Measurements from ENCODE around the gene ADAMTSL1.
A peak's percentile ranks its signal among the peaks of the same experiment; 100 is the strongest.

Gene ADAMTSL1

DNA sequence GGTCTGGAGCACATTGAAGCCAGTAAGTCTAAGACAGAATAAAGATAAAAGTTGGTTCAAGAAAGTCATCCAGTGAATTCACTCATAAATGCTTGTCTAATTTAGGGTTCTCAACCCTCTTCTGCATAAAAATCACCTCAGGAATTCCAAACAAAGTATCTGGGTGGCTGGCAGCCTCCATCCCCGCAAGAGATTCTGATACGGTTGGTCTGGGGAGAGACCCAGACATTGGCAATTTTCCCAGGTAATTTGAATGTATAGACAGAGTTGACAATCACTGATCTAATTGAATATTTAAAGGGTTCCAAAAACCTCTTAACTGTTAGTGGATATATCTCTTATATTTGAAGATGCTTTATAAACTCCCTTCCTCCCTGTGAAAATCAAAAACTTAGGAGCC is 14.9 kb downstream of the ADAMTSL1 start:
- Histone ChIP-seq H3K4me2 (ENCODE audit: low read length) (no peak overlapping the region), H3K4me1 (ENCODE audit: control insufficient read depth, insufficient read depth, low read length) (peaks cover 72% of the 10 kb centered on the region), H3K36me3 (ENCODE audit: insufficient read depth, low read length) (peaks cover 9% of the 10 kb centered on the region), H3K9ac (ENCODE audit: low read depth, low read length) (peak overlapping the region; percentile 86), H3K4me3 (ENCODE audit: low read length) (no peak overlapping the region), H3K9me3 (replicated peaks; ENCODE audit: low read length) (no peaks in the 10 kb centered on the region), H3K27me3 (ENCODE audit: control insufficient read depth, insufficient read depth, low read length) (no peaks in the 10 kb centered on the region)

DNA sequence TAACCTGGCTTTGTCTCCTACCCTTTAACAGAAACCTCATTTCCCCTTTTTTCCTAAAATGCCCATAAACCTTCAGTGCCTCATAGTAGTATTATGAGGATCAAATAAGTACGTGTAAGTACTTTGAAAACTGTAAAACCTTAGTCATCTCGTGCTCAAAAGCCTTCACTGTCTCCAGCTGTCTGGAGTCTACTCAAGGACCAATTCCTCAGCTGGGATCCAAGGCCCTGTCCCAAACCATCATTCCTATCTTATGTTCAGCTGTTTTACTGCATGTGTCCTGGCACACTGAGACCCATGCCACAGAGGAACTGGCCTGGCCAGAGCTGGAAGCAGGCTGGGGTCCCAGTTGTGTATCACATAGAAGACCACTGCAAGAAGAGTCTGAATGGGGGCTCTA is 15.9 kb downstream of the ADAMTSL1 start:
- peaks cover 82% of the 10 kb centered on the region for H3K4me1 ChIP-seq (ENCODE audit: control insufficient read depth, insufficient read depth, low read length)
- H3K36me3 ChIP-seq (ENCODE audit: insufficient read depth, low read length): peaks cover 8% of the 10 kb centered on the region
- peak overlapping the region; percentile 53 for H3K4me2 ChIP-seq (ENCODE audit: low read length)
- peak overlapping the region; percentile 86 for H3K9ac ChIP-seq (ENCODE audit: low read depth, low read length)
- H3K27me3 ChIP-seq (ENCODE audit: control insufficient read depth, insufficient read depth, low read length): no peaks in the 10 kb centered on the region
- peak overlapping the region; percentile 13 for H3K4me3 ChIP-seq (ENCODE audit: low read length)
- no peaks in the 10 kb centered on the region for H3K9me3 ChIP-seq (replicated peaks; ENCODE audit: low read length)

DNA sequence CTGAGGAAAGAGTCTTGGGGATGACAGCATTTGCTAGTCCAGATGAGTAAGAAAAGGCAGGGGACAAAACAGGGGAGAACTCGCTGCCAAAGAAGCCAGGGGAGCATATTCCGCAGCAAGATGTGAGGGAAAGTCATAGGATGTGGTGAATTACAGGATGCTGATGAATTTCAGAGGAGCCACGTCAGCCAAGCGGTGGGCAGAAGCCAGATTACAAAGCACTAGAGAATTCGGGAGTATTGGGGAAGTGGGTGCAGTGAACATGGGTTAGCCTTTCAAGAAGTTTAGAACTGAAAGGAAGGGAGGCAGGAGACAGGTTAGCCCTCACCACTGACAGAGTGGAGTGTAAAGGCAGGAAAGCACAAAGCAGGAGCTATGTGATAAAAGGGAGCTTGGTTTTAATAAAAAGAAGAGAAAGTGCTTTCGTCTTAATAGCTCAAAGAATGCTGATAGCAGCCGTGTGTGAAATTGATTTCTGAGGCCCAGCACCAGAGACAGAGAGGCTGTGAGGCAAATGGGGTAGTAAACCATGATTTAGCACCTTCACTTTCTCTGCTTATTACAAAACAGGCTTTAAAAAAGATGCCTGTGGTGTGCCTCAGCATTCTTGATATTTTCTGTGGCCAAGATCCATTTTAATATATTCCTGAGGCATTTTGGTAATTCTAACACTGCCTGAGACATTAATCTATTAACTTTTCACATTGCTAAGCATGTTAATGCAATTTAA is 16.9 kb downstream of the ADAMTSL1 start:
- Histone ChIP-seq H3K4me1 (ENCODE audit: control insufficient read depth, insufficient read depth, low read length) (peaks cover 80% of the 10 kb centered on the region), H3K4me3 (ENCODE audit: low read length) (peak overlapping the region; percentile 46), H3K27me3 (ENCODE audit: control insufficient read depth, insufficient read depth, low read length) (no peaks in the 10 kb centered on the region), H3K4me2 (ENCODE audit: low read length) (peak overlapping the region; percentile 73), H3K9ac (ENCODE audit: low read depth, low read length) (peak overlapping the region; percentile 88), H3K9me3 (replicated peaks; ENCODE audit: low read length) (no peaks in the 10 kb centered on the region), H3K36me3 (ENCODE audit: insufficient read depth, low read length) (peaks cover 2% of the 10 kb centered on the region)

- H3K9ac ChIP-seq (ENCODE audit: low read depth, low read length): peak overlapping the region; percentile 88
- no peaks in the 10 kb centered on the region for H3K9me3 ChIP-seq (replicated peaks; ENCODE audit: low read length)
- H3K4me2 ChIP-seq (ENCODE audit: low read length): peak overlapping the region; percentile 73
- peak overlapping the region; percentile 2 for H3K4me3 ChIP-seq (ENCODE audit: low read length)
- H3K36me3 ChIP-seq (ENCODE audit: insufficient read depth, low read length): peaks cover 3% of the 10 kb centered on the region
- H3K4me1 ChIP-seq (ENCODE audit: control insufficient read depth, insufficient read depth, low read length): peaks cover 82% of the 10 kb centered on the region
- H3K27me3 ChIP-seq (ENCODE audit: control insufficient read depth, insufficient read depth, low read length): no peaks in the 10 kb centered on the region
Observed at GRCh38 chr9:18492612-18493011, 18.7 kb downstream of the ADAMTSL1 start.

DNA sequence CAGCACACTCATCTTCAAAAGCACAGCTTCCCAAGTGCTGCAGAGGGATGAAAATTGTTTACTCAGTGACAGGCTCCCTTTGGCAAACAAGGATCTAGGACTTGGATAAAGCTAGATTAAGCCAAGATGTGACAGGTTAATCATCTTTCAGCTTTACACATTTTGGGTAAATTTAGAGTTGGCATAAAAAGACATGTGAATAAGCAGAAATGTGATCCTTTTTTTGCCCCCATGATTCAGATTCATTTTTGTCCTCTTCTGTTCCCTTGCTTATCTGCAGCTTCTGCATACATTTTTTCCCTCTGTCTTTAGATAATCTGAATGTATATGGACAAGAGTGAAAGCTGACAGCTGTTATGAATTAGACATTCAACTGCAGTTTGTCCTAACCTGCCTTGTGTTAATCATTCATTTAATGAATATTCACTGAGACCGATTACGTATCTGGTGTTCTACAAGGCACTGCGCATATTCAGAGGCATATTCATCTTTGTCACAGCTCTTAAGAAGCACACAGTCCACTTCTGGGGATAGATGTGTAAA is 19.6 kb downstream of the ADAMTSL1 start:
- peaks cover 4% of the 10 kb centered on the region for H3K36me3 ChIP-seq (ENCODE audit: insufficient read depth, low read length)
- H3K9me3 ChIP-seq (replicated peaks; ENCODE audit: low read length): no peaks in the 10 kb centered on the region
- H3K4me3 ChIP-seq (ENCODE audit: low read length): no peak overlapping the region
- H3K9ac ChIP-seq (ENCODE audit: low read depth, low read length): peak overlapping the region; percentile 88
- peaks cover 80% of the 10 kb centered on the region for H3K4me1 ChIP-seq (ENCODE audit: control insufficient read depth, insufficient read depth, low read length)
- peak overlapping the region; percentile 13 for H3K4me2 ChIP-seq (ENCODE audit: low read length)
- H3K27me3 ChIP-seq (ENCODE audit: control insufficient read depth, insufficient read depth, low read length): no peaks in the 10 kb centered on the region

GRCh38 chr9:18495065-18495464 is 21.1 kb downstream of the ADAMTSL1 start:
- Histone ChIP-seq H3K4me2 (ENCODE audit: low read length) (no peak overlapping the region), H3K4me3 (ENCODE audit: low read length) (no peak overlapping the region), H3K9me3 (replicated peaks; ENCODE audit: low read length) (no peaks in the 10 kb centered on the region), H3K27me3 (ENCODE audit: control insufficient read depth, insufficient read depth, low read length) (no peaks in the 10 kb centered on the region), H3K4me1 (ENCODE audit: control insufficient read depth, insufficient read depth, low read length) (peaks cover 69% of the 10 kb centered on the region), H3K36me3 (ENCODE audit: insufficient read depth, low read length) (peaks cover 14% of the 10 kb centered on the region), H3K9ac (ENCODE audit: low read depth, low read length) (no peak overlapping the region)

GRCh38 chr9:18496256-18497000 is 22.5 kb downstream of the ADAMTSL1 start:
- H3K4me1 ChIP-seq (ENCODE audit: control insufficient read depth, insufficient read depth, low read length): peaks cover 61% of the 10 kb centered on the region

GRCh38 chr9:18499062-18499461 is 25.1 kb downstream of the ADAMTSL1 start:
- Histone ChIP-seq H3K9ac (ENCODE audit: low read depth, low read length) (no peak overlapping the region), H3K4me1 (ENCODE audit: control insufficient read depth, insufficient read depth, low read length) (peaks cover 40% of the 10 kb centered on the region), H3K9me3 (replicated peaks; ENCODE audit: low read length) (no peaks in the 10 kb centered on the region), H3K4me2 (ENCODE audit: low read length) (no peak overlapping the region), H3K4me3 (ENCODE audit: low read length) (no peak overlapping the region), H3K27me3 (ENCODE audit: control insufficient read depth, insufficient read depth, low read length) (no peaks in the 10 kb centered on the region), H3K36me3 (ENCODE audit: insufficient read depth, low read length) (peaks cover 16% of the 10 kb centered on the region)

More at GRCh38 chr9:18496256-18497000, 22.5 kb downstream of the ADAMTSL1 start:
- peaks cover 14% of the 10 kb centered on the region for H3K36me3 ChIP-seq (ENCODE audit: insufficient read depth, low read length)
- H3K9me3 ChIP-seq (replicated peaks; ENCODE audit: low read length): no peaks in the 10 kb centered on the region
- no peak overlapping the region for H3K4me3 ChIP-seq (ENCODE audit: low read length)
- no peak overlapping the region for H3K9ac ChIP-seq (ENCODE audit: low read depth, low read length)
- H3K4me2 ChIP-seq (ENCODE audit: low read length): no peak overlapping the region
- no peaks in the 10 kb centered on the region for H3K27me3 ChIP-seq (ENCODE audit: control insufficient read depth, insufficient read depth, low read length)

- Histone ChIP-seq H3K4me3 (ENCODE audit: low read length) (no peak overlapping the region), H3K9me3 (replicated peaks; ENCODE audit: low read length) (no peaks in the 10 kb centered on the region)
Observed at GRCh38 chr9:18499980-18500379, 26.0 kb downstream of the ADAMTSL1 start.

GRCh38 chr9:18500451-18500850 is 26.5 kb downstream of the ADAMTSL1 start:
- Histone ChIP-seq H3K4me3 (ENCODE audit: low read length) (no peak overlapping the region), H3K9ac (ENCODE audit: low read depth, low read length) (no peak overlapping the region), H3K4me1 (ENCODE audit: control insufficient read depth, insufficient read depth, low read length) (peaks cover 26% of the 10 kb centered on the region), H3K36me3 (ENCODE audit: insufficient read depth, low read length) (peaks cover 29% of the 10 kb centered on the region), H3K4me2 (ENCODE audit: low read length) (no peak overlapping the region), H3K27me3 (ENCODE audit: control insufficient read depth, insufficient read depth, low read length) (no peaks in the 10 kb centered on the region), H3K9me3 (replicated peaks; ENCODE audit: low read length) (no peaks in the 10 kb centered on the region)

More at GRCh38 chr9:18499980-18500379, 26.0 kb downstream of the ADAMTSL1 start:
- Histone ChIP-seq H3K27me3 (ENCODE audit: control insufficient read depth, insufficient read depth, low read length) (no peaks in the 10 kb centered on the region), H3K4me2 (ENCODE audit: low read length) (no peak overlapping the region), H3K36me3 (ENCODE audit: insufficient read depth, low read length) (peaks cover 25% of the 10 kb centered on the region), H3K4me1 (ENCODE audit: control insufficient read depth, insufficient read depth, low read length) (peaks cover 31% of the 10 kb centered on the region), H3K9ac (ENCODE audit: low read depth, low read length) (no peak overlapping the region)

DNA sequence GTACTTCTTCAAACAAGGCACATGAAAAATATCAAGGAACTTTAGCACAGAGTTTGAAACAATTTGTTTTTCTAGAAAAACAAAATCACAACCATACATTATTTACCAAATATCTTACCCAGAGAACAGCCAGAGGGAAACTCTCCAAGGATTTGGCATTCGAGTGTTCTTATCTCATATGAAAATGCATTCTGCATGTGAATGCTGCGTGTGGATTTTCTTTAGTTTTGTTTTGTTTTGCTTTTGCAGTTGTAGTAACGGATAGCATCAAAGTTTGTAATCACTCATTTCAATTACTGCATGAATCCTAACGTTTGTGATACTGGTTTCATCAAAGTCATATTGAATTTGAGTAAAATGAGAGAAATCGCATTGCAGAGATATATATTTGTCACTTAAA is 28.0 kb downstream of the ADAMTSL1 start:
- H3K9me3 ChIP-seq (replicated peaks; ENCODE audit: low read length): no peaks in the 10 kb centered on the region
- H3K9ac ChIP-seq (ENCODE audit: low read depth, low read length): no peak overlapping the region
- no peaks in the 10 kb centered on the region for H3K27me3 ChIP-seq (ENCODE audit: control insufficient read depth, insufficient read depth, low read length)
- no peak overlapping the region for H3K4me2 ChIP-seq (ENCODE audit: low read length)
- peaks cover 36% of the 10 kb centered on the region for H3K36me3 ChIP-seq (ENCODE audit: insufficient read depth, low read length)
- H3K4me3 ChIP-seq (ENCODE audit: low read length): no peak overlapping the region
- H3K4me1 ChIP-seq (ENCODE audit: control insufficient read depth, insufficient read depth, low read length): peaks cover 20% of the 10 kb centered on the region
